RWPE2 (cell line): ENCODE data around the gene ESR2.

ENCODE experiments used
- ATAC-seq: fragments of 200-7000 bp; cut with Tn5 transposase; 3 replicates; pipeline ENCODE4 v1.9.1; 2021; ENCODE audit warnings: low read depth
- DNase-seq: peaks from one replicate; pipeline ENCODE4 v3.0.0-alpha.2; 2020; ENCODE audit warnings: low spot score
- H3K27ac ChIP-seq: fragments of 450-650 bp; 2 replicates; pipeline ENCODE4 v1.5.1; 2017; ENCODE audit warnings: mild to moderate bottlenecking; ENCODE audit not compliant: poor library complexity, severe bottlenecking
- H3K27me3 ChIP-seq: fragments of 250-450 bp; sonication (Bioruptor Pico); 2 replicates; pipeline ENCODE4 v1.5.1; 2021; ENCODE audit warnings: mild to moderate bottlenecking, moderate library complexity; ENCODE audit not compliant: insufficient read depth, poor library complexity, severe bottlenecking
- H3K36me3 ChIP-seq: fragments of 250-450 bp; sonication (Bioruptor Pico); 2 replicates; pipeline ENCODE4 v1.5.1; 2020; ENCODE audit warnings: low read depth, mild to moderate bottlenecking, moderate library complexity
- H3K4me1 ChIP-seq: fragments of 250-450 bp; sonication (Bioruptor Pico); 2 replicates; pipeline ENCODE4 v1.5.1; 2021; ENCODE audit warnings: mild to moderate bottlenecking, moderate library complexity; ENCODE audit not compliant: insufficient read depth, poor library complexity, severe bottlenecking
- H3K4me3 ChIP-seq: fragments of 250-450 bp; sonication (Bioruptor Pico); 2 replicates; pipeline ENCODE4 v1.5.1; 2021; ENCODE audit warnings: mild to moderate bottlenecking, moderate library complexity; ENCODE audit not compliant: severe bottlenecking
- H3K9me3 ChIP-seq: fragments of 250-450 bp; sonication (Bioruptor Pico); 2 replicates; pipeline ENCODE4 v1.5.1; 2021; ENCODE audit warnings: mild to moderate bottlenecking, moderate library complexity; ENCODE audit not compliant: severe bottlenecking
- CTCF ChIP-seq: fragments of 450-650 bp; IDR thresholded peaks from one replicate; pipeline ENCODE4 v1.5.1; 2017; ENCODE audit warnings: mild to moderate bottlenecking, moderate library complexity; ENCODE audit not compliant: poor library complexity, severe bottlenecking

Gene ESR2

GRCh38 chr14:64293976-64294671, at the start of gene ESR2:
Gene ESR2 (minus strand): TSS chr14:64294371. CDS start chr14:64282985, 11,386 bp downstream.
- Histone ChIP-seq H3K27ac (no peak within 1 kb of the TSS), H3K27me3 (no peaks in the 10 kb centered on the region), H3K9me3 (no peaks in the 10 kb centered on the region), H3K36me3 (no peaks in the 10 kb centered on the region), H3K4me1 (no peaks in the 10 kb centered on the region), H3K4me3 (no peak within 1 kb of the TSS)
- ATAC-seq (no peak), DNase-seq (no peak)
- TF ChIP-seq CTCF, result no peak

GRCh38 chr14:64340560-64341196, 46.5 kb upstream of the ESR2 start:
- Histone ChIP-seq H3K27ac (no peak overlapping the region), H3K9me3 (peaks cover 5% of the 10 kb centered on the region), H3K4me1 (peaks cover 4% of the 10 kb centered on the region), H3K4me3 (no peak overlapping the region), H3K36me3 (no peaks in the 10 kb centered on the region), H3K27me3 (no peaks in the 10 kb centered on the region)
- TF ChIP-seq CTCF, result no peak
- DNase-seq (no peak), ATAC-seq (no peak)

GRCh38 chr14:64338616-64339316, 44.6 kb upstream of the ESR2 start:
- peaks cover 5% of the 10 kb centered on the region for H3K9me3 ChIP-seq
- ATAC-seq (peak; percentile 90), DNase-seq (peak; percentile 99)
- TF ChIP-seq CTCF, result no peak
- H3K27ac ChIP-seq, result peak overlapping the region; percentile 75
- peak overlapping the region; percentile 67 for H3K4me3 ChIP-seq
- H3K27me3 ChIP-seq, result no peaks in the 10 kb centered on the region
- H3K36me3 ChIP-seq, result no peaks in the 10 kb centered on the region
- H3K4me1 ChIP-seq, result peaks cover 4% of the 10 kb centered on the region

- peak; percentile 26 for TF ChIP-seq CTCF
- Histone ChIP-seq H3K27me3 (no peaks in the 10 kb centered on the region), H3K4me1 (peaks cover 4% of the 10 kb centered on the region), H3K27ac (peak overlapping the region; percentile 75), H3K36me3 (no peaks in the 10 kb centered on the region), H3K9me3 (peaks cover 5% of the 10 kb centered on the region), H3K4me3 (peak overlapping the region; percentile 67)
- ATAC-seq, result peak; percentile 72
- DNase-seq, result peak; percentile 81
Observed at GRCh38 chr14:64337888-64338615, 43.9 kb upstream of the ESR2 start.
